IMR-90 (cell line): ENCODE results near the gene CCDC141.

Experiments used
- BHLHE40 ChIP-seq: fragments of 150-350 bp; IDR thresholded peaks from 2 replicates; pipeline ENCODE4 v1.6.1; 2016; ENCODE audit warnings: mild to moderate bottlenecking, low read depth, low read length
- CEBPB ChIP-seq: IDR thresholded peaks from 2 replicates; pipeline ENCODE4 v1.6.1; 2012; ENCODE audit warnings: low read depth, low read length, improper control_type of control experiment
- ELK1 ChIP-seq: fragments of 150-350 bp; IDR thresholded peaks from 2 replicates; pipeline ENCODE4 v1.6.1; 2016; ENCODE audit warnings: low read depth, mild to moderate bottlenecking, low read length, moderate library complexity, borderline replicate concordance
- FOS ChIP-seq: fragments of 150-350 bp; IDR thresholded peaks from 2 replicates; pipeline ENCODE4 v1.6.1; 2016; ENCODE audit warnings: low read depth, low read length
- MAZ ChIP-seq: IDR thresholded peaks from 2 replicates; pipeline ENCODE4 v1.6.1; 2012; ENCODE audit warnings: low read depth, mild to moderate bottlenecking, low read length, improper control_type of control experiment, moderate library complexity, borderline replicate concordance
- MXI1 ChIP-seq: IDR thresholded peaks from 2 replicates; pipeline ENCODE4 v1.6.1; 2012; ENCODE audit warnings: low read depth, mild to moderate bottlenecking, low read length, moderate library complexity, borderline replicate concordance
- NFE2L2 ChIP-seq: fragments of 150-350 bp; IDR thresholded peaks from 2 replicates; pipeline ENCODE4 v1.6.1; 2016; ENCODE audit warnings: low read depth, mild to moderate bottlenecking, low read length
- POLR2A ChIP-seq: IDR thresholded peaks from 2 replicates; pipeline ENCODE4 v1.6.1; 2012; ENCODE audit warnings: mild to moderate bottlenecking, low read depth, low read length
- RAD21 ChIP-seq: IDR thresholded peaks from 2 replicates; pipeline ENCODE4 v1.6.1; 2012; ENCODE audit warnings: low read length, improper control_type of control experiment
- RCOR1 ChIP-seq: IDR thresholded peaks from 2 replicates; pipeline ENCODE4 v1.6.1; 2012; ENCODE audit warnings: mild to moderate bottlenecking, low read length, improper control_type of control experiment; ENCODE audit not compliant: insufficient replicate concordance
- RFX5 ChIP-seq: IDR thresholded peaks from 2 replicates; pipeline ENCODE4 v1.8.0; 2012; ENCODE audit warnings: low read depth, mild to moderate bottlenecking, low read length, moderate library complexity
- SMC3 ChIP-seq: fragments of 150-350 bp; IDR thresholded peaks from 2 replicates; pipeline ENCODE4 v1.6.1; 2016; ENCODE audit warnings: low read depth, mild to moderate bottlenecking, antibody characterized with exemption, low read length, moderate library complexity
- USF2 ChIP-seq: fragments of 150-350 bp; IDR thresholded peaks from 2 replicates; pipeline ENCODE4 v1.6.1; 2017; ENCODE audit warnings: mild to moderate bottlenecking, antibody characterized with exemption, low read length, low read depth
- TF ChIP-seq, protein P1 (sequence below): conservative IDR thresholded peaks from 2 replicates; pipeline ENCODE4 v1.5.1; 2012; ENCODE audit warnings: mild to moderate bottlenecking, low read depth, low read length, improper control_type of control experiment

- TF ChIP-seq, protein P1, sequence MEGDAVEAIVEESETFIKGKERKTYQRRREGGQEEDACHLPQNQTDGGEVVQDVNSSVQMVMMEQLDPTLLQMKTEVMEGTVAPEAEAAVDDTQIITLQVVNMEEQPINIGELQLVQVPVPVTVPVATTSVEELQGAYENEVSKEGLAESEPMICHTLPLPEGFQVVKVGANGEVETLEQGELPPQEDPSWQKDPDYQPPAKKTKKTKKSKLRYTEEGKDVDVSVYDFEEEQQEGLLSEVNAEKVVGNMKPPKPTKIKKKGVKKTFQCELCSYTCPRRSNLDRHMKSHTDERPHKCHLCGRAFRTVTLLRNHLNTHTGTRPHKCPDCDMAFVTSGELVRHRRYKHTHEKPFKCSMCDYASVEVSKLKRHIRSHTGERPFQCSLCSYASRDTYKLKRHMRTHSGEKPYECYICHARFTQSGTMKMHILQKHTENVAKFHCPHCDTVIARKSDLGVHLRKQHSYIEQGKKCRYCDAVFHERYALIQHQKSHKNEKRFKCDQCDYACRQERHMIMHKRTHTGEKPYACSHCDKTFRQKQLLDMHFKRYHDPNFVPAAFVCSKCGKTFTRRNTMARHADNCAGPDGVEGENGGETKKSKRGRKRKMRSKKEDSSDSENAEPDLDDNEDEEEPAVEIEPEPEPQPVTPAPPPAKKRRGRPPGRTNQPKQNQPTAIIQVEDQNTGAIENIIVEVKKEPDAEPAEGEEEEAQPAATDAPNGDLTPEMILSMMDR: no peak
- TF ChIP-seq POLR2A (no peak), SMC3 (no peak), RCOR1 (no peak), RAD21 (no peak), NFE2L2 (no peak), CEBPB (no peak), MXI1 (no peak), FOS (no peak), RFX5 (no peak), BHLHE40 (no peak), ELK1 (no peak), MAZ (no peak), USF2 (no peak)
These were observed 178.4 kb downstream of the CCDC141 start for GRCh38 chr2:178871536-178871935.
